Measurements from ENCODE around the gene SPTAN1.

Gene SPTAN1

GRCh38 chr9:128675382-128675781 lies 123.0 kb downstream of the SPTAN1 start:
- no peak for DNase-seq (ENCODE audit: low read depth)

DNA sequence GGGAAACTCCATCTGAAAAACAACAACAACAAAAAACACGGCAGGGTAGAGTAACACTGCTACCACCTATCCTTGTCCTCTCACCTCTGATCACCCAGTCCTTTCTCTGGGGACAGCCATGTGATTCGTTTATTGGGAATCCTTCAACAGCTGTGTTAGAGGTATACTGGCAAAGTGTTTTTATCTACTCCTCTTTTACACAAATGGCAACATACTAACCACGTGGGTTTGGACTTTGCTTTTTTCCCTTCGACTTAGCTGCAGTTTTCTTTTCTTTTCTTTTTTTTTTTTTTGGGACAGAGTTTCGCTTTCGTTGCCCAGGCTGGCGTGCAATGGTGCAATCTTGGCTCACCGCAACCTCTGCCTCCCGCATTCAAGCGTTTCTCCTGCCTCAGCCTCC lies 125.4 kb downstream of the SPTAN1 start:
- no peak for DNase-seq (ENCODE audit: low read depth)
